ENCODE data around the gene SCYL1.
"Not testable (repeated sequence)": the region's sequence is repeated elsewhere in the genome, so short reads cannot be mapped to it uniquely, and the experiment has no call there.

SCYL1 gene

DNA sequence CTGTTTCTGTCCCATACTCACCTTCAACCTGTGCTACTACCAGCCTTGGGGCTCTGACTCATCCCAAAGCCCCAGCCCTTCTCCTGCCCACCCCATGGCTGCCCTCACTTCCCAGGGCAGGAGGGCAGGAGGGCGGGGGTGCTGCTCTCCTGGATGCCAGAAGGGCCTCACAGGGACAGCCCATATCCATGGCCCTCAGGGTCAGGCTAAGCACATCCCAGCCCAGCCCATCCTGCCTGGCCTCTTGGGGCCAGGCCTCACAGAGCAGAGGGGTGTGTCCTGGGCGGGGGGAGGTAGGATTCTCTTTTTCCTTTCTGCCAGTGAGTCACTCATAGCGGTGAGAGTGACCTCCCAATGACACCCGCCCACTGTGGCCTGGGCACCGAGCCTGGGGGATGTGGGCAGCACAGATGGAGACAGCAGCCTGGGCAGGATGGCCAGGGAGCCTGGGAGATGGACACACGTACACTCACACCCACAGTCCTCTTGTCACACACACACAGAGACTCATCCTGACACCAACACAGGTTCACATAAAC is 30.9 kb downstream of the SCYL1 start:
- DNase-seq = no peak

- DNase-seq = no peak
Observed at GRCh38 chr11:65556470-65557279, 31.8 kb downstream of the SCYL1 start.

DNA sequence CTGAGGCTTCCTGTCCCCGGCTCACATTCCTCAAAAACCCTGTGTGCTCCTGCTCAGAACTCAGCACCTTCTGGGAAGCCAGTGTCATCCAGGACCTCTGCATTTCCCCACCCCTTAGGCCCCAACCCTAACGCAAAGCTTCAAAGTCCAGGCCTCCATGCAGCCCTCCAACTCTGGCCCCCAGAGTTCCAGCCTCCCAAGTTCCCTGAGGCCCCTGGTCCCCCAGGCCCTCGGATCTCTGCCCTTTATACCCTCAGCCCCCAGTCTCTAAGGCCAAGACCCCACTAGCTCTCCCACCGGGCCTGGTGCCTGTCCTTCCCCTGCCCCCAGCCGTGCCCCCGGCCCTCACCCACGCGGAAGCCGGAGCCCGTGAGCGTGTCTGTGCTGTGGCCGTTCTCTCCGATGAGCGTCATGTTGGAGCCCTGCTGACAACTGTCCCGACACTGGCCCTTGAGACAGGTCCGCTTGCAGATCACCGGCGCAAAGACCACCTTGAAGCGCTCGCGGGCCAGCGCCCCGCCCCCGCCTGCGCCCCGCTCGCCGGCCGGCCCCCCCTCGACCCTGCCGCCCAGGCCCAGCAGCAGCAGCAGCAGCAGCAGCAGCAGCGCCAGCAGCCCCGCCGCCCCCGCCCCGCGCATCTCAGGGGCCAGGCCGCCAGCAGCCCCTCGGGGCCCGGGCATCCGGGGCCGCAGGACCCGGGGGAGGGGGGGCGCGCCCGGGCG is 32.6 kb downstream of the SCYL1 start:
- DNase-seq = no peak

- peak; percentile 67 for DNase-seq
Observed at GRCh38 chr11:65558002-65558929, 33.4 kb downstream of the SCYL1 start, which contains the start of gene LTBP3. Gene LTBP3 (minus strand): TSS chr11:65558359. CDS start chr11:65557959, 400 bp downstream.

DNA sequence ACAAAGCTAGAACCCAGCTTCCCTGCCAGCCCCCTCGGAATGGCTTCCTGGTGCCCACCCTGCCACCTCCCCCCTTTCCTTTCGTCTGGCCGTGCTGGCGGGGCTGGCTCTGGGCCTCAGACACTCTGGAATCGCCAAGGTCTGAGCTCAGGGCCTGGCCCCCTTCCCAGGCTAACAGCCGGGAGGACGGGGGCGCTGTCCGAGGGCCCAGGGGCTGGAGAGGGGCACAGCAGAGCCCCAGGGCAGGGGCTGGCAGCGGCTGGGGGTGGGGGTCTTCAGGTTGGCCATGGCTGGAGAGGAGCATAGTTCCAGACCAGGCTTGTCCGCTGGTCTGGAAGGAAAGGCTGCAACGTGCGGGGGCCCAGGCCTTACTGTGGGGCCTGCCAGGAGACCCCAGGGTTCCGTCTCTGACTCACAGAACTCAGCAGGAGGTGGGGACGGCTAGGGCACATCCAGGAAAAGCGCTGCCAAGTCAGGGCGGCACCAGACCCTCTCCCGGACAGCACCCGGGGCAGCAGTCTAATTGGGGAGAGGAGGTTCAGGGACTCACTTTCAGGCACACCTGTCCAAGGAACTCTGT is 34.1 kb downstream of the SCYL1 start:
- DNase-seq = no peak

DNA sequence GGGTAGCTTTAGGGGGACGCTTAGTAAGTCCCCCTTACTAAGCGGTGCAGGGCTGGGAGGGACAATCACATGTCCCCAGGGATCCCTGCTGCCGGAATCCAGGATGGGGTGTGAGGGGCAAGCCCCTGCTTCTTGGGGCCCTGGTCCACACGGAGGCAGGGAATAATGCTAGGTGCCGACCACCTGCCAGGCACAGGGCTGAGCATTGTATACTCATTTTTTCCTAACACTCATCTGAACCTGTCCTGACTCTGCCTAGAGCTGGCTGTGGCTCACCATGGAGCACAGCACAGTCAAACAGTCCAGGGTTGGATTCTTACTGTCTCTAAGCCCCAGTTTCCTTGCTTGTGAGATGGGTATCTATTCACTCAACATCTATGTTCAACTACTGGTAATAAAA is 34.7 kb downstream of the SCYL1 start:
- no peak for DNase-seq

GRCh38 chr11:65559951-65560537 is 35.2 kb downstream of the SCYL1 start:
- peak; percentile 13 for DNase-seq

DNA sequence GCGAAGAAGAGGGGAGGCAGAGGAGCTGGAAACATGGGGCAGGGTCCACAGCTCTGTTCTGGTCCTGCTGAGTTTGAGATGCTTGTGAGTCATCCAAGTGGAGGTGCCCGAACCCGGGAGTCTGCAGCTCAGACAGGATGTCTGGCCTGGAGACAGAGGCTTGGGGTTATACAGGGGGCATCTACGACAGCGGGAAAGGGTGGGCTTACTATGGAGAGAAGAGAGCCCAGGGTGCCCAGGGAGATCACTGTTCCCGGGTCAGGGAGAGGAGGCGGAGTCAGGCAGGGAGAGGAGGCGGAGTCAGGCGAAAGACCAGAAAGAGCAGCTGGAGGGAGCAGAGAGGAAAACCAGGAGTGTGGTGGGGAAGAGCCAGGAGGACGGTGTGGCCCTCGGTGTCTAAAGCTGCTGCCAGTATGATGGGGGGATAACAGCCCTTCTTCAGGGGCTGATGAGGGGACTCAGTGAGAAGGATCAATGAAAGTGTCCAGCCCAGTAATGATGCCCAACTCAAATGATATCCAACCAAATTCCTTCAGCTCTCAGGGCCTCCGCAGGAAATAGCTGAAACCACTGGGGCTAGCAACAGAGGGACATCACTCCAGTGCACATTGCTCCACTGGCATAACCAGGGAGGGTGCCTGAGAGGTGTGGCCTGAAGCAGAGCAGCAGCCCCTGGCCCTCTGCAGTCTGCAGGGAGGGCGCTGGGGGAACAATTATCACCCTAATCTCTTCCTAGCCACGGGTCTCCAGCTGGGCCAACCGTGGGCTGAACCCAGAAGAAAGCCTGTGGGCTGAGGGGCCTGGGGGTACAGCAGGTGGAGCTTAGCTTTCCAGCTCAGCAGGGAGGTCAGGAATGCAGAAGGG is 35.9 kb downstream of the SCYL1 start:
- peak; percentile 81 for DNase-seq

DNA sequence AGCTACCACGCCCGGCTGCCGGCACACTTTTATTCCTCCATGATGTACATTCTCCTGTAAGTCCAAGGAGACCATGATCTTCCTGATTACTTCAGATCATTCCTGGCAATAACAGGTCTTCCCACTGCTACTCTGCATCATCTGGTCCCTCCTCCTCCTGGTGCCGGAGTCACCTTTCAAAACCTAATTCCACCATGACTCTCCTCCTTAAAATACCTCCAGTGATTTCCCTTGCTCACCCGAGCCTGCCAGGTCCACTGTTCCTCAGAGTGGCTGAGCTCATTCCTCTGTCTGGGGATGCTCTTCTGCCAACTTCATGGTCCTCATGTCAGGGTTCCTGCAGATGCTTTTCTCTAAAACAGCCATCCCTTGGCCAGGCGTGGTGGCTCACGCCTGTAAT is 37.1 kb downstream of the SCYL1 start:
- no peak for DNase-seq

GRCh38 chr11:65562788-65563187 is 37.9 kb downstream of the SCYL1 start:
- no peak for DNase-seq

DNA sequence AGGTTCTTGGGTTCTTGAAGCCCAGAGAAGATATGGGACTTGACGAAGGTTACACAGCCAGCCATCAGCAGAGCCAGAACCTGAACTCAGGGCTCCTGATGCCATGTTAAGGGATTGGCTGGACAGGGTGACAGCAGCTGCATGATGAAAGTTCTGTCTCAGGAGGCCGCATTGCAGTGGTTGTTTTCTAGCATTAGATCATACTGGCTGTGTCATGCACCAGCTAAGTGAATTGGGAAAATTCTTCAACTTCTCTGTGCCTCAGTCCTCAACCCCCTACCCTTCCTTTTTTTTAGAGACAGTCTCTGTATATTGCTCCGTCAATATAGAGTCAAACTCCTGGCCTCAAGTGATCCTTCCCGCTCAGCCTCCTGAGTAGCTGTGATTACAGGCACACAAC is 38.7 kb downstream of the SCYL1 start:
- no peak for DNase-seq

GRCh38 chr11:65564879-65565559 is 40.1 kb downstream of the SCYL1 start:
- DNase-seq = not testable (repeated sequence)

- DNase-seq = no peak
Observed at GRCh38 chr11:65565624-65566453, 41.0 kb downstream of the SCYL1 start.

- DNase-seq = no peak
Observed at GRCh38 chr11:65569164-65569972, 44.5 kb downstream of the SCYL1 start.

GRCh38 chr11:65569973-65570918 is 45.4 kb downstream of the SCYL1 start, which contains the start of gene ZNRD2:
Gene ZNRD2 (plus strand): TSS chr11:65570477. CDS start chr11:65570492, 15 bp downstream.
- DNase-seq = peak; percentile 98

- DNase-seq = peak; percentile 20
Observed at GRCh38 chr11:65571420-65571819, 46.5 kb downstream of the SCYL1 start.

DNA sequence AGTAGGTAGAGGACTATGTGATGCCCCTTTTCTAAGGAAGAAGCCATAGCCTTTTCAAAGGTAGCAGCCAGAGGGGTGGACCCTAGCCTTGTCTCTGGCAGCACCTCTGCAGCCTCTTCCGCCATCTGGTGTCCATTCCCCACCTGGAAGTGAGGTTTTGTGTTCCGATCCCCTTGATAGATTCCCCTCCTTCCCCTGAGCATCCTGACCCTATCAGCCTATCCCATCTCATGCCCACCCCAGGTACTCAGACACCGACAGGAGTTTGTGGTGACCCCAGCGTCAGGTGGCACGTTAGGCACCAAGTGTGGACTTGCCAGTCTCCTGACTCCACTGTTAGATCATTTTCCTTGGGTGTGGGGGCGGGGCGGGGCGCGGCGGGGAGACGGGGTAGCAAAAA is 47.1 kb downstream of the SCYL1 start:
- peak; percentile 73 for DNase-seq

All from NCI-H82 (cell line).